Measurements from ENCODE around the gene PLXNA2.

- TF ChIP-seq POLR2A (IDR thresholded peaks at IDR 0.05; ENCODE audit: low read depth) (no peak), CTCF (IDR thresholded peaks at IDR 0.05) (no peak), POLR2AphosphoS5 (IDR thresholded peaks at IDR 0.05) (peak in 1 of 2 donors; percentile 52)
These were observed 59.9 kb downstream of the PLXNA2 start for GRCh38 chr1:208183977-208184911.
